A172 (cell line): ENCODE results near the gene NACC2. TPM values are rescaled to one million over a fixed set of nuclear protein-coding genes. Genes with fewer than 3 reads are reported as not detected.

Source experiments
- DNase-seq: peaks from one replicate; pipeline ENCODE4 v3.0.0-alpha.2; 2015; ENCODE audit warnings: low spot score
- total RNA-seq: library from RNA; depleted of rRNA; stranded (reverse); fragments of >200 nt; shearing (Covaris generic); gene quantifications from 2 replicates; pipeline ENCODE4 v1.2.3, GENCODE V29; 2014

Gene NACC2
- total RNA-seq, 1 experiment from 2014 or later, result 41.6 TPM

- no peak for DNase-seq
Observed at GRCh38 chr9:135994501-135995192, 100.4 kb downstream of the NACC2 start.

- DNase-seq, result no peak
Observed at GRCh38 chr9:135993765-135994500, 101.2 kb downstream of the NACC2 start.

- DNase-seq, result no peak
Observed at GRCh38 chr9:135993409-135993742, 101.7 kb downstream of the NACC2 start.

GRCh38 chr9:135992486-135993408 lies 102.3 kb downstream of the NACC2 start:
- DNase-seq, result peak; percentile 91

GRCh38 chr9:135991771-135992170 lies 103.3 kb downstream of the NACC2 start:
- DNase-seq, result no peak

GRCh38 chr9:135990468-135991429 lies 104.3 kb downstream of the NACC2 start:
- DNase-seq, result peak; percentile 46

GRCh38 chr9:135989722-135990467 lies 105.2 kb downstream of the NACC2 start:
- DNase-seq, result no peak

GRCh38 chr9:135989157-135989556 lies 105.9 kb downstream of the NACC2 start:
- no peak for DNase-seq

- no peak for DNase-seq
Observed at GRCh38 chr9:135988493-135988892, 106.6 kb downstream of the NACC2 start.

GRCh38 chr9:135987838-135988404 lies 107.2 kb downstream of the NACC2 start:
- DNase-seq, result no peak

- no peak for DNase-seq
Observed at GRCh38 chr9:135986605-135987004, 108.5 kb downstream of the NACC2 start.

- no peak for DNase-seq
Observed at GRCh38 chr9:135985889-135986288, 109.2 kb downstream of the NACC2 start.

GRCh38 chr9:135985459-135985774 lies 109.7 kb downstream of the NACC2 start:
- DNase-seq, result no peak

- DNase-seq, result no peak
Observed at GRCh38 chr9:135984072-135984710, 110.9 kb downstream of the NACC2 start.

- no peak for DNase-seq
Observed at GRCh38 chr9:135983208-135984071, 111.6 kb downstream of the NACC2 start.

GRCh38 chr9:135982499-135983207 lies 112.4 kb downstream of the NACC2 start:
- DNase-seq, result no peak

- DNase-seq, result no peak
Observed at GRCh38 chr9:135980926-135981630, 114.0 kb downstream of the NACC2 start.
